Activated CD4-positive, alpha-beta T cell treated with anti-CD3 and anti-CD28 coated beads for 48 hours (primary cell): Measurements from ENCODE around the gene EWSR1.
A peak's percentile ranks its signal among the peaks of the same experiment; 100 is the strongest.
"Not testable (repeated sequence)": the region's sequence is repeated elsewhere in the genome, so short reads cannot be mapped to it uniquely, and the experiment has no call there.

Experiments used
- DNase-seq: peaks from one replicate; pipeline ENCODE4 v3.0.0-alpha.2; 2020

Gene EWSR1

GRCh38 chr22:29267858-29268510, at the start of gene EWSR1, which contains the start of gene RHBDD3:
Gene EWSR1 (plus strand): TSS chr22:29268268. CDS start chr22:29268337, 69 bp downstream.
Gene RHBDD3 (minus strand): TSS chr22:29267981. CDS start chr22:29265626, 2,355 bp downstream.
- peak; percentile 97 for DNase-seq

DNA sequence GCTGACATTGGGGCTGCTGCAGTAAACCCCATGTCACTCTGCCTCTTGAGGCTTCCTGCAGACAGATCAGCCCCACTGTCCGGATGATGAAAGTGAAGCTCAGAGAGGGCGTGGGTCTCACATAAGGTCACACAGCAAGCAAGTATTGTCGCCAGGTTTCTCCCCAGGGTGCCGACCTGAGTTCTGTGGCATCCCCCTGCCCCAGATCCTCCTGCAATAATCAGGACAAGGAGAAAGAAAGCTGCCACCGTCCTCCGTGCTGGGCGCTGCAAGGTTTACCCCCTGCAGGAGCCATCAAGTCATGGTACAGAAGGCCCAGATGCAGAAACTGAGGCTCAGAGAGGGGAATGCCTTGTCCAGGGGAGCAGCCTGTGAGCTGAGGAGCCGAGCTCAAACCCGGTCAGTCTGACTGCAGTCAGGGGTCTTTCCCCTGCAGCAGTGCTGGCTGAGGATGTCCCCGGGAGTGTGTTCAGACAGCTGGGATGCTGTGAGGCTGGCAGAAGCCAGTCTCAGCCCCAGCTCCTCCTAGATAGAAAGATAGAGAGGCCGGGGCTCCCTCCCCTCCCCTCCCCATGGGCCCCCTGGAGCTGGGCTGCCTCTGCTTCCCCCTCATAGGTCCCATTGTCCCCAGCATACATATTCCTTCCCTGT, 49.2 kb upstream of the EWSR1 start:
- no peak for DNase-seq

DNA sequence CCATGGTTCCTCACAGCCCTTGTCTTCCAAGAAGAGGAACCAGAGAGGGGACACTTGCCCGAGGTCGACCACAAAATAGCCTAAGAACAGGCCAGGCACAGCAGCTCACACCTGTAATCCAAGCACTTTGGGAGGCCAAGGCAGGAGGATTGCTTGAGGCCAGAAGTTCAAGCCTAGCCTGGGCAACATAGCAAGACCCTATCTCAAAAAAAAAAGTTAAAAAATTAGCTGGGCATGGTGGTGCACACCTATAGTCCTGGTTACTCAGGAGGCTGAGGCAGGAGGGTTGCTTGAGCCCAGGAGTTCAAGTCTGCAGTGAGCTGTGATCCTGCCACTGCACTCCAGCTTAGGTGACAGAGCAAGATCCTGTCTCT, 48.7 kb upstream of the EWSR1 start:
- DNase-seq = not testable (repeated sequence)

DNA sequence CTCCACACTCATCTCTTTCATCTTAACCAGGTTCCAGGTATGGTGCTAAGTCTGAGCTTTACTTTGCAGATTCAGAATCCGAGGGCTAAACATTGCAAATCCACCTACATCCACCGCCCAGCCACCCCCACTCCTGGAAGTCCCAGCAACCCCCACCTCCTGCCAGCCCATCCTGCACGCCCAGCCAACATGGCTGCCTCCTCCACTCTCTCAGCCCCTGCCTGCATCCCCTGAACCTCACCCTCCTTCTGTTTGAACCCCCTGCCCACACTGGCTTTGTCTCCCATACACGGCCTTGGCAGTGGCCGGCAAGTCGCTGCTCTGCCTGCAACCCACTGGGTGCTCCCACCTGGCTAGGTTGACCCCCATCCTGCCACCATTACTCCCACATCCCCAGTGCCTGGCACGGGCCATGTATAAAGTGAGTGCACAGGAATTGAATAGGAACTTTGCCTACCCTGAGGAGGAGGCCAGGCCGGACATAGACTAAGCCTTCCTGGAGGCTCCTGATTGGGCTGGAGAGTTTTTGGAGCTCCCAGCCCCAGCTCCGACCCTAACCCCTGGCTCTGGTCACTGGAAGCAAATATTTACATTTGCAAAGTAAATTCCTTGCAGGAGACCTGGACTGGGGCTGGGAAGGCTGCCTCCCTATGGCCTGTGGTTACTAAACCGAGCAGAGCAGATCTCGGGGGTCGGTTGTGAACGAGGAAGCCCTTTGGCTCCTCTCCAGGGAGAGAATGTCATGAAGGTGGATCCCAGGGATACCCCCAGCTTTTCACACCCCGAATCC, 48.0 kb upstream of the EWSR1 start:
- no peak for DNase-seq

DNA sequence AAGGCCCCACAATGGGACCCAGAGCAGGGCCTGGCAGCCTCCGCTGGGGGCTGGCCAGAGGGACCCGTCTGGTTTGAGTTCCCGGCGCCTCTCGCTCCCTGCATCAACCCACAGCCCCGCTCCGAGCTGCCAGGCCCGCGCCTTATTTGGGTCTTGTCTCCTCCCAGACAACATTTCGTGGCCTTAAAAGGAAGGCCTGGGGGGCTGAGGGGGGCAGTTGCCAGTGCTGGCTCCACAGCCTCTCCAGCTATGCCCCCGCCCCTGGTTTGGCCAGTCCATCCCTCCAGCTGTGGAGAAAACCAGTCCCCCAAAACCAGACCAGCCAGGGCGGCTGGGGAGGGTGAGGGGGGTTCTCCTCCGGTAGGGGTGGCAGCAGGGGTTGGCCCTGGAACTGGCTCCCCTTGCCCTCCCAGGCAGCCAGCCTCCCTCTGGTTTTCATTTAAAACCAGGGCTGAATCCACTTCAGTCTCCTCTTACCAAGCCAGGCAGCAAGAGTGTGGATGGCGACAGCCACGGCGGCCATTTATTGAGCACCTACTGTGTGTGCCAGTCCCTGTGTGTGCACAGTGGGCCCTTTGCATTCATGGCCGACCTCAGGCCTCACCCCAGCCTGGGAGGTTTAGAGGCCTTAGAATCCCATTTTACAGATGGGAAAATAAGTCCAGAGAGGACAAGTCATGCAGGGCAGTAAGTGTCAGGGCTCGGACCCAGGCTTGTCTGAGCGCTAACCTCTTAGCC, 43.8 kb upstream of the EWSR1 start:
- no peak for DNase-seq

DNA sequence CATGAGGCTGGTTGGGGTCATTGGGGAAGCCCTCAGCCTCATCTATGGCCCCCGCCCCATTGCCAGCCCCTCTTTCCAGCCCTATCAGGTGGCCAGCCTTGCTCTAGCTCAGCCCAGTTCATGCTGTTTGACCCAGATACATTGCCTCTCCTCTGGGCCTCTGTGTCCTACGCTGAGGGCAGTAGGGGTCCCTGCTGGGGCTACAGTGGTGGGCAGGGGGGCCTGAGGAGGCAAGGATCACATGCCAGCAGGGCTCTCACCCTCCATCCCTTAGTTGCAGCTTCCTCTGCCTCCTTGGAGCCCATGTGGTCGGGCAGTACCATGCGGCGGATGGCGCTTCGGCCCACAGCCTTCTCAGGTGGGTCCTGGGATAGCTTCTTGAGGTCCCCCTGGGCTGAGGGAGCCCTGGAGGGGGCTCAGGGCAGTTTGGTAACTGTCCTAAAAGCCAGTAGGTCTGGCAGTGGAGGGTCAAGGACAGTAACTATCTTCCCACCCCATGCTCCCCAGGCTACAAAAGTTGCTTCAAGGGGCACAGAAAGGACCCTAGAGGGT, 43.1 kb upstream of the EWSR1 start:
- DNase-seq = no peak

- no peak for DNase-seq
Measured at GRCh38 chr22:29225422-29226090, 42.5 kb upstream of the EWSR1 start.

- DNase-seq = no peak
Measured at GRCh38 chr22:29226351-29226981, 41.6 kb upstream of the EWSR1 start.

DNA sequence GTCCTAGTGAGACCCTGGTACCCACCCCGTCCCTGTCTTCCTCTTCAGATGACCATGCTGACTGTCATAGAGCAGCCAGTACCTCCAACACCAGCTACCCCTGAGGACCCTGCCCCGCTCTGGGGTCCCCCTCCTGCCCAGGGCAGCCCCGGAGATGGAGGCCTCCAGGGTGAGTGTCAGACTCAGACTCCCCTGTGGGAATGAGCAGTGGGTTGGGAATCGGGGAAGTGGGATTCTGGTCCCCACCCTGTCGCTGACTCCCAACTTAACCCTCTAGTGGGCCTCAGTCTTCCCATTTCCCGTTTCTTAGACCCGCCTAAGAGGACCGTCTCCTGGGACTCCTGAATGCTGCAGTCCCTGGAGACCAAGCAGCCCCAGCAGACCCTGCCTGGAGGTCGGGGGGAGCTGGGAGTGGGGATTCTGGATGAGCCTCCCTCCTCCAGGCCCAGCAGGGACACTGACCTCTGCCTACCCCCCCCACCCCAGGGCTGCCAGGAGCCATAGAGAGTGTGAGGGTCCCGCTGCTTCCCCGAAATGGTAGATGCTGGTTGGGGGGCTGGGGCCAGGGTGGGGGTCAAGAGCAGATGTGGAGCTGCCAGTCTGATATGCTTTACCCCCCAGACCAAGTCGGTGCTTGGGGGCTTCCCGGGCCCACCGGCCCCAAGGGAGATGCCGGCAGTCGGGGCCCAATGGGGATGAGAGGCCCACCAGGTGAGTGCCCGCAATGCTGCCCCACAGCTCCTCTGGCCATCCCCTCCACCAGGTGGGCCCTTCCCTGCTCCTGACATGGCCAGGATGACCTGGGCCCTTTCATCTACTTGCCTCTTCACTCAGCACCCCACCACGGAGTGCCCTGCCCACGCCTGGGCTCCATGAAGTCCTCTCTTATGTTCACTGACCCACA, 36.8 kb upstream of the EWSR1 start:
- no peak for DNase-seq

- DNase-seq = no peak
Measured at GRCh38 chr22:29231971-29232959, 35.8 kb upstream of the EWSR1 start.

GRCh38 chr22:29233277-29233877, 34.7 kb upstream of the EWSR1 start:
- no peak for DNase-seq

DNA sequence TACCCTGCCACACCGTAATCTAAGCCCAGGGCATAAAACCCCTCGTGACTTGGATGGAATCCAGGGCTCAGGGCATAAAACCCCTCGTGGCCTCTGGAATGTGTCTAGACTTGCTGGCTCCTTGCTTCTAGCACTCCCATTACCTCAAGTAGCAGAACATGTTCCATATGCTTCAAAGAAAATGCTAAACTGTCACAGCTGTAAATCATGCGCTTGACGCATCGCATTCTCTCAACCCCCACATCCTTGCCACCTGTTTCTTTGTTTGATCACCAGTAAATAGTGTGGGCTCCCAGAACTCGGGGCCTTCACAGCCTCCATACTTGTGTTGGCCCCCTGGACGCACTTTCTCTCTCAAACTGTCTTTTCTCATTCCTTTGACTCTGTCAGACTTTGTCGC, 27.6 kb upstream of the EWSR1 start:
- not testable (repeated sequence) for DNase-seq

- DNase-seq = no peak
Measured at GRCh38 chr22:29243874-29244446, 24.1 kb upstream of the EWSR1 start.

GRCh38 chr22:29244785-29245625, 23.1 kb upstream of the EWSR1 start:
- DNase-seq = no peak

- DNase-seq = peak; percentile 79
Measured at GRCh38 chr22:29245626-29246385, 22.3 kb upstream of the EWSR1 start.

- DNase-seq = not testable (repeated sequence)
Measured at GRCh38 chr22:29247891-29248290, 20.2 kb upstream of the EWSR1 start.

GRCh38 chr22:29251265-29251664, 16.8 kb upstream of the EWSR1 start:
- DNase-seq = no peak
